Activated naive CD8-positive, alpha-beta T cell treated with anti-CD3 and anti-CD28 coated beads, Interleukin-2, amount 50 U/mL, for 16 hours (primary cell): Measurements from ENCODE around the gene SULT2B1.
A peak's percentile ranks its signal among the peaks of the same experiment; 100 is the strongest.
"Not testable (repeated sequence)": the region's sequence is repeated elsewhere in the genome, so short reads cannot be mapped to it uniquely, and the experiment has no call there.

Experiments used
- DNase-seq: peaks from one replicate; pipeline ENCODE4 v3.0.0-alpha.2; 2020; ENCODE audit warnings: low read depth, low spot score

Gene SULT2B1

GRCh38 chr19:48618916-48619691 lies 67.1 kb downstream of the SULT2B1 start, which contains the start of the genes RPL18 and SPHK2:
TSS of gene RPL18 (minus strand) at chr19:48619178. CDS start at chr19:48619143, 35 bp downstream.
TSS of gene SPHK2 (plus strand) at chr19:48619506. CDS start at chr19:48620515, 1,009 bp downstream.
- peak; percentile 88 for DNase-seq

GRCh38 chr19:48619692-48620585 lies 68.0 kb downstream of the SULT2B1 start:
- DNase-seq, result no peak

GRCh38 chr19:48623556-48624066 lies 71.6 kb downstream of the SULT2B1 start:
- no peak for DNase-seq

- DNase-seq, result peak; percentile 98
Measured at GRCh38 chr19:48624067-48624594, 72.2 kb downstream of the SULT2B1 start.

- no peak for DNase-seq
Measured at GRCh38 chr19:48624791-48625723, 73.1 kb downstream of the SULT2B1 start.

GRCh38 chr19:48625891-48626327 lies 73.9 kb downstream of the SULT2B1 start:
- no peak for DNase-seq

- no peak for DNase-seq
Measured at GRCh38 chr19:48627201-48627864, 75.4 kb downstream of the SULT2B1 start.

GRCh38 chr19:48627865-48628314 lies 75.9 kb downstream of the SULT2B1 start:
- DNase-seq, result no peak

GRCh38 chr19:48628486-48629296 lies 76.7 kb downstream of the SULT2B1 start:
- DNase-seq, result no peak

- DNase-seq, result no peak
Measured at GRCh38 chr19:48629297-48629598, 77.3 kb downstream of the SULT2B1 start.

GRCh38 chr19:48629599-48630295 lies 77.8 kb downstream of the SULT2B1 start:
- no peak for DNase-seq

GRCh38 chr19:48630296-48631063 lies 78.5 kb downstream of the SULT2B1 start:
- DNase-seq, result no peak

GRCh38 chr19:48631225-48631624 lies 79.3 kb downstream of the SULT2B1 start:
- DNase-seq, result no peak

- not testable (repeated sequence) for DNase-seq
Measured at GRCh38 chr19:48632286-48632685, 80.3 kb downstream of the SULT2B1 start.

- no peak for DNase-seq
Measured at GRCh38 chr19:48632692-48633147, 80.7 kb downstream of the SULT2B1 start.

GRCh38 chr19:48633148-48634035 lies 81.4 kb downstream of the SULT2B1 start:
- no peak for DNase-seq

- DNase-seq, result no peak
Measured at GRCh38 chr19:48634036-48634342, 82.0 kb downstream of the SULT2B1 start.
